HG02763 (cell line): Measurements from ENCODE around the gene MAGEL2.
"Not testable (repeated sequence)": the region's sequence is repeated elsewhere in the genome, so short reads cannot be mapped to it uniquely, and the experiment has no call there.

Source experiments
- ATAC-seq: cut with Tn5 transposase; IDR thresholded peaks from one replicate; pipeline ENCODE4 v1.9.1; 2021; ENCODE audit warnings: mild to moderate bottlenecking, moderate library complexity; ENCODE audit not compliant: unreplicated experiment

Gene MAGEL2

GRCh38 chr15:23616536-23616935 is 31.1 kb downstream of the MAGEL2 start:
- ATAC-seq, result no peak

- ATAC-seq, result no peak
Measured at GRCh38 chr15:23606226-23606625, 41.4 kb downstream of the MAGEL2 start.

GRCh38 chr15:23602124-23602523 is 45.5 kb downstream of the MAGEL2 start:
- no peak for ATAC-seq

- ATAC-seq, result no peak
Measured at GRCh38 chr15:23599053-23599452, 48.6 kb downstream of the MAGEL2 start.

GRCh38 chr15:23597278-23597677 is 50.4 kb downstream of the MAGEL2 start:
- ATAC-seq, result not testable (repeated sequence)

GRCh38 chr15:23596736-23597135 is 50.9 kb downstream of the MAGEL2 start:
- no peak for ATAC-seq

- no peak for ATAC-seq
Measured at GRCh38 chr15:23595368-23595767, 52.3 kb downstream of the MAGEL2 start.

- ATAC-seq, result no peak
Measured at GRCh38 chr15:23594252-23594770, 53.4 kb downstream of the MAGEL2 start.
